K562 (cell line): Measurements from ENCODE around the gene MPI. TPM values are rescaled to one million over a fixed set of nuclear protein-coding genes. Genes with fewer than 3 reads are reported as not detected.
A peak's percentile ranks its signal among the peaks of the same experiment; 100 is the strongest.

ENCODE experiments used
- CC2D1A ChIP-seq: fragments of 450-650 bp; IDR thresholded peaks from 2 replicates; pipeline ENCODE4 v1.6.1; 2017; ENCODE audit warnings: mild to moderate bottlenecking
- EHMT2 ChIP-seq: fragments of 450-650 bp; IDR thresholded peaks from 2 replicates; pipeline ENCODE4 v1.6.1; 2018; ENCODE audit warnings: antibody characterized with exemption
- FOXJ2 ChIP-seq: fragments of 200-800 bp; sonication (Bioruptor generic); IDR thresholded peaks from 2 replicates; pipeline ENCODE4 v1.6.1; 2016; ENCODE audit warnings: missing genetic modification characterization, missing compliant biosample characterization
- GABPA ChIP-seq: fragments of 200-800 bp; sonication (Bioruptor generic); conservative IDR thresholded peaks from 2 replicates; pipeline ENCODE4 v1.6.1; 2016; ENCODE audit warnings: low read depth, missing genetic modification characterization, missing compliant biosample characterization
- GABPB1 ChIP-seq: sonication (generic); formaldehyde crosslinking; IDR thresholded peaks from 2 replicates; pipeline ENCODE4 v1.8.0; 2022; ENCODE audit warnings: mild to moderate bottlenecking, missing genetic modification reagents
- MBD2 ChIP-seq: sonication (generic); IDR thresholded peaks from 2 replicates; pipeline ENCODE4 v1.6.1; 2016; ENCODE audit warnings: low read depth, borderline replicate concordance
- MXI1 ChIP-seq: IDR thresholded peaks from 2 replicates; pipeline ENCODE4 v1.6.1; 2011; ENCODE audit warnings: low read depth, mild to moderate bottlenecking, improper control_type of control experiment, low read length
- NEUROD1 ChIP-seq: fragments of 150-350 bp; IDR thresholded peaks from 2 replicates; pipeline ENCODE4 v1.6.1; 2014; ENCODE audit warnings: borderline replicate concordance, low read length, low read depth; ENCODE audit not compliant: partially characterized antibody
- POLR2AphosphoS2 ChIP-seq: IDR thresholded peaks from 2 replicates; pipeline ENCODE4 v1.6.1; 2012; ENCODE audit warnings: low read length, improper control_type of control experiment
- POLR2G ChIP-seq: fragments of 200-400 bp; formaldehyde crosslinking; IDR thresholded peaks from 2 replicates; pipeline ENCODE4 v1.6.1; 2017; ENCODE audit warnings: low read depth, mild to moderate bottlenecking, antibody characterized with exemption, low read length, moderate library complexity
- RBBP5 ChIP-seq: fragments of 200-600 bp; sonication (generic); IDR thresholded peaks from 2 replicates; pipeline ENCODE4 v1.6.1; 2012; ENCODE audit warnings: borderline replicate concordance, mild to moderate bottlenecking, low read length, control low read depth, inconsistent platforms; ENCODE audit not compliant: insufficient read depth, poor library complexity, severe bottlenecking
- SIX5 ChIP-seq, 2 experiments: IDR thresholded peaks; 2 replicates each; pipeline ENCODE4 v1.6.1; 2011; ENCODE audit warnings: low read length in 2 of 2, borderline replicate concordance in 1 of 2, low read depth in 1 of 2, mild to moderate bottlenecking in 1 of 2, moderate library complexity in 1 of 2; ENCODE audit not compliant: insufficient read depth in 1 of 2
- SRF ChIP-seq, 2 experiments: fragments of 250-450, 450-650 bp in 1 of 2; sonication (Bioruptor Pico) in 1 of 2; sonication (generic) in 1 of 2; formaldehyde crosslinking; IDR thresholded peaks; 2 replicates each; pipeline versions ENCODE4 v1.5.0 to v1.5.1; 2020 to 2022; ENCODE audit warnings: mild to moderate bottlenecking in 1 of 2, missing genetic modification reagents in 1 of 2
- TOE1 ChIP-seq, 2 experiments: fragments of 450-650 bp in 1 of 2; sonication (generic) in 1 of 2; formaldehyde crosslinking in 1 of 2; IDR thresholded peaks; 2 replicates each; pipeline versions ENCODE4 v1.7.1 to v1.8.0; 2016 to 2022; ENCODE audit warnings: borderline replicate concordance in 2 of 2, mild to moderate bottlenecking in 2 of 2, antibody characterized with exemption in 1 of 2, inconsistent platforms in 1 of 2, low read depth in 1 of 2, missing genetic modification reagents in 1 of 2, moderate library complexity in 1 of 2
- ZFX ChIP-seq: sonication (generic); formaldehyde crosslinking; IDR thresholded peaks from 2 replicates; pipeline ENCODE4 v1.8.0; 2022; ENCODE audit warnings: mild to moderate bottlenecking, missing genetic modification reagents, moderate library complexity
- ZNF263 ChIP-seq: sonication (generic); formaldehyde crosslinking; IDR thresholded peaks from 2 replicates; pipeline ENCODE4 v1.8.0; 2022; ENCODE audit warnings: mild to moderate bottlenecking, missing genetic modification reagents, borderline replicate concordance
- ZNF830 ChIP-seq: fragments of 250-450 bp; sonication (Bioruptor Pico); IDR thresholded peaks from 2 replicates; pipeline ENCODE4 v1.5.0; 2021; ENCODE audit warnings: mild to moderate bottlenecking
- polyA plus RNA-seq, 8 experiments: library from polyadenylated mRNA; depleted of rRNA in 4 of 8; stranded (reverse) in 5 of 8; unstranded in 3 of 8; fragments of >200 nt; fragmentation: Nextera tagmentation in 2 of 8; fragmentation: Illumina TruSeq in 1 of 8; extraction: Ambion mirVana in 2 of 8; extraction: Trizol in 1 of 8; gene quantifications; 2 replicates each; pipeline versions ENCODE4 v1.2.1 to v1.2.3, GENCODE V29; 2011 to 2014; ENCODE audit warnings: inconsistent platforms in 1 of 8, missing spikeins in 1 of 8
- total RNA-seq, 7 experiments: library from RNA; depleted of rRNA in 6 of 7; stranded (reverse); fragments of >200 nt in 6 of 7; fragmentation: Illumina TruSeq in 2 of 7; extraction: Trizol in 2 of 7; gene quantifications; 2 replicates each; pipeline versions ENCODE4 v1.2.1 to v1.2.3, GENCODE V29; 2011 to 2021; ENCODE audit warnings: low replicate concordance in 1 of 7
- TF ChIP-seq, protein P1 (sequence below): sonication (generic); formaldehyde crosslinking; IDR thresholded peaks from 2 replicates; pipeline ENCODE4 v1.8.1; 2023; ENCODE audit warnings: mild to moderate bottlenecking, missing genetic modification reagents
- TF ChIP-seq, protein P2 (sequence below), 3 experiments: fragments of 200-800 bp in 1 of 3; sonication (Bioruptor generic) in 1 of 3; sonication (generic) in 1 of 3; formaldehyde crosslinking in 1 of 3; IDR thresholded peaks; 2 replicates each; pipeline versions ENCODE4 v1.6.1 to v1.8.0; 2016 to 2022; ENCODE audit warnings: mild to moderate bottlenecking in 2 of 3, missing compliant biosample characterization in 2 of 3, missing genetic modification characterization in 2 of 3, missing genetic modification reagents in 1 of 3
- TF ChIP-seq, protein P3 (sequence below): sonication (generic); formaldehyde crosslinking; IDR thresholded peaks from 2 replicates; pipeline ENCODE4 v1.9.0; 2022; ENCODE audit warnings: mild to moderate bottlenecking, missing genetic modification reagents
- TF ChIP-seq, protein P4 (sequence below): fragments of 200-800 bp; sonication (Bioruptor generic); IDR thresholded peaks from 2 replicates; pipeline ENCODE4 v1.6.1; 2017; ENCODE audit warnings: missing genetic modification characterization, missing compliant biosample characterization

Gene MPI
- total and polyA plus RNA-seq, 9 of the 15 experiments (the other 6 are each of a cell fraction or from before 2014, with no cell fraction given), result 30.7 to 105 (median 40.5) TPM

DNA sequence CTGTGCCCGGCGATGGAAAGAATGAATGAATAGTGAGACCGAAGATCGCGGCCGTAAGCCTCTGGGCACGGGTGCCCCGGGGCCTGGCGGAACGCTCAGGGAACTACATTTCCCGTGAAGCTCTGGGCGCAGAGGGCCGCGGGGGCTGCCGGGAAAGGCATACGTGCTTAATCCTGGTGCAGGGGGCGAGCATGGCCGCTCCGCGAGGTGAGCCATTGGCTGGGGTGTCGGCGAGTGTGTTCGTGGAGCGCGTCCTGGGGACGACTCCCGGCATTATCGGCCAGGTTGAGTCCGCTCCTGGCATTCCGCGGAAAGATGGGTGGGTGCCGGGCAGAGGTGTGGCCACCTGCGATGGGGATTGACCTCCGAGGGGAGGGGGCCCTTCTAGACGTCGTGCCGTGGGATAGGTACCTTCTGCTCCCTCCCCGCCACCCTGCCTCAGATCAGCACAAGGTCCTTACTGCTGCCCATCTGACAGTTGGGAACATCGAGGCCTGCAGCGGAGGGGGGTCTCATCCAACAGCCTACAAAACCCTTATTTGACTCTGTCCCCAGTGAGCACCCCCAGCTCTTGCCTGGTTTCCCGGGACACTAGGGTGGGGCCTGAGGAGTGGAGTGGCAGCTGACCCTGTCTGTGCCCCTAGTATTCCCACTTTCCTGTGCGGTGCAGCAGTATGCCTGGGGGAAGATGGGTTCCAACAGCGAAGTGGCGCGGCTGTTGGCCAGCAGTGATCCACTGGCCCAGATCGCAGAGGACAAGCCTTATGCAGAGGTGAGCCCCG lies at the start of gene MPI (continued):
- TF ChIP-seq SRF (CRISPR knock-in tag; IDR thresholded peaks at IDR 0.05) (peak in 1 of 2 experiments; percentile 16; a peak in 1 of 4 replicates), TOE1 (IDR thresholded peaks at IDR 0.05; ENCODE audit: borderline replicate concordance) (0 out of 2 replicates have a peak, but pooled peaks have one; percentile 35), TOE1 (CRISPR knock-in tag; IDR thresholded peaks at IDR 0.05; ENCODE audit: borderline replicate concordance, low read depth) (no peak), POLR2G (peak; percentile 99), GABPA (tag) (peak; percentile 4; the same call in 1 of the 2 replicates), MBD2 (peak; percentile 87), SIX5 (IDR thresholded peaks at IDR 0.05; ENCODE audit: borderline replicate concordance in 1 of 2, insufficient read depth in 1 of 2, low read depth in 1 of 2, low read length in 2 of 2) (peak; percentile 88 to 90), GABPB1 (0 out of 2 replicates have a peak, but pooled peaks have one; percentile 73), FOXJ2 (tag) (0 out of 2 replicates have a peak, but pooled peaks have one; percentile 34), ZNF263 (CRISPR knock-in tag) (no peak), CC2D1A (no peak), ZNF830 (CRISPR knock-in tag) (no peak), RBBP5 (peak; percentile 78), NEUROD1 (peak; percentile 38), ZFX (CRISPR knock-in tag) (peak; percentile 83), MXI1 (0 out of 2 replicates have a peak, but pooled peaks have one; percentile 30), POLR2AphosphoS2 (peak; percentile 56; the same call in 1 of the 2 replicates), EHMT2 (no peak)
- TF ChIP-seq, protein P1, sequence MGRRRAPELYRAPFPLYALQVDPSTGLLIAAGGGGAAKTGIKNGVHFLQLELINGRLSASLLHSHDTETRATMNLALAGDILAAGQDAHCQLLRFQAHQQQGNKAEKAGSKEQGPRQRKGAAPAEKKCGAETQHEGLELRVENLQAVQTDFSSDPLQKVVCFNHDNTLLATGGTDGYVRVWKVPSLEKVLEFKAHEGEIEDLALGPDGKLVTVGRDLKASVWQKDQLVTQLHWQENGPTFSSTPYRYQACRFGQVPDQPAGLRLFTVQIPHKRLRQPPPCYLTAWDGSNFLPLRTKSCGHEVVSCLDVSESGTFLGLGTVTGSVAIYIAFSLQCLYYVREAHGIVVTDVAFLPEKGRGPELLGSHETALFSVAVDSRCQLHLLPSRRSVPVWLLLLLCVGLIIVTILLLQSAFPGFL (CRISPR knock-in tag), result no peak
- TF ChIP-seq, protein P2, sequence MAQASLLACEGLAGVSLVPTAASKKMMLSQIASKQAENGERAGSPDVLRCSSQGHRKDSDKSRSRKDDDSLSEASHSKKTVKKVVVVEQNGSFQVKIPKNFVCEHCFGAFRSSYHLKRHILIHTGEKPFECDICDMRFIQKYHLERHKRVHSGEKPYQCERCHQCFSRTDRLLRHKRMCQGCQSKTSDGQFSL (CRISPR knock-in tag; IDR thresholded peaks at IDR 0.05), result 0 out of 2 replicates have a peak, but pooled peaks have one; percentile 15
- TF ChIP-seq, protein P2 (tag; IDR thresholded peaks at IDR 0.05), result no peak
- TF ChIP-seq, protein P3, sequence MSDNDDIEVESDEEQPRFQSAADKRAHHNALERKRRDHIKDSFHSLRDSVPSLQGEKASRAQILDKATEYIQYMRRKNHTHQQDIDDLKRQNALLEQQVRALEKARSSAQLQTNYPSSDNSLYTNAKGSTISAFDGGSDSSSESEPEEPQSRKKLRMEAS (CRISPR knock-in tag), result peak; percentile 69
- TF ChIP-seq, protein P4, sequence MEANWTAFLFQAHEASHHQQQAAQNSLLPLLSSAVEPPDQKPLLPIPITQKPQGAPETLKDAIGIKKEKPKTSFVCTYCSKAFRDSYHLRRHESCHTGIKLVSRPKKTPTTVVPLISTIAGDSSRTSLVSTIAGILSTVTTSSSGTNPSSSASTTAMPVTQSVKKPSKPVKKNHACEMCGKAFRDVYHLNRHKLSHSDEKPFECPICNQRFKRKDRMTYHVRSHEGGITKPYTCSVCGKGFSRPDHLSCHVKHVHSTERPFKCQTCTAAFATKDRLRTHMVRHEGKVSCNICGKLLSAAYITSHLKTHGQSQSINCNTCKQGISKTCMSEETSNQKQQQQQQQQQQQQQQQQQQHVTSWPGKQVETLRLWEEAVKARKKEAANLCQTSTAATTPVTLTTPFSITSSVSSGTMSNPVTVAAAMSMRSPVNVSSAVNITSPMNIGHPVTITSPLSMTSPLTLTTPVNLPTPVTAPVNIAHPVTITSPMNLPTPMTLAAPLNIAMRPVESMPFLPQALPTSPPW (CRISPR knock-in tag), result peak; percentile 53
